ENCODE data around the gene PID1.

- TF ChIP-seq CTCF (conservative IDR thresholded peaks at IDR 0.05) (no peak), EZH2 (IDR thresholded peaks at IDR 0.05; ENCODE audit: low read depth) (no peak)
Measured at GRCh38 chr2:229083606-229084340, 187.3 kb downstream of the PID1 start.

Measured in PC-9 (cell line).